GM18517 (cell line): ENCODE data around the gene SLC2A6.

Experiments
- ATAC-seq: cut with Tn5 transposase; IDR thresholded peaks from one replicate; pipeline ENCODE4 v1.9.1; 2021; ENCODE audit warnings: mild to moderate bottlenecking, moderate library complexity; ENCODE audit not compliant: unreplicated experiment

The SLC2A6 gene

GRCh38 chr9:133443248-133443647, 35.7 kb downstream of the SLC2A6 start:
- no peak for ATAC-seq

- ATAC-seq: no peak
Measured at GRCh38 chr9:133441571-133441970, 37.3 kb downstream of the SLC2A6 start.

DNA sequence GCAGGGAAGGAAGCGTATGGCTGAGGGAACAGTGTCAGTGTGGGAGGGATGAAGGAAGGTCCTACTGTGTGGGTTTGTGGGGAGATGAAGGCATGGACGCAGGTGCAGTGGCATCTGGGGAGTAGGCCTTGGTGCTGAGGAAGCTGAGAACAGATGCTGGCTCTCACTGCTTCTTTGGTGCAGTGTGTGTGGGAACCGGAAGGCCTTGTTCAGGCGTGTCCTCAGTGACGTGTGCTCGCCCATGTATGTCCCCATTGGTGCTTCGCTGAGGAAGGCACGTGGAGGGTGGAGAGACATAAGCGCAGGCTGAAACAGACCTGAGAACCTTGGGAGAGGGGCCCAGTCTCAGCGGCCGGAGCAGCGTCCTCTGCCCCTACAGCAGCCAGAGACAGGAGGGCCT, 38.0 kb downstream of the SLC2A6 start:
- no peak for ATAC-seq

DNA sequence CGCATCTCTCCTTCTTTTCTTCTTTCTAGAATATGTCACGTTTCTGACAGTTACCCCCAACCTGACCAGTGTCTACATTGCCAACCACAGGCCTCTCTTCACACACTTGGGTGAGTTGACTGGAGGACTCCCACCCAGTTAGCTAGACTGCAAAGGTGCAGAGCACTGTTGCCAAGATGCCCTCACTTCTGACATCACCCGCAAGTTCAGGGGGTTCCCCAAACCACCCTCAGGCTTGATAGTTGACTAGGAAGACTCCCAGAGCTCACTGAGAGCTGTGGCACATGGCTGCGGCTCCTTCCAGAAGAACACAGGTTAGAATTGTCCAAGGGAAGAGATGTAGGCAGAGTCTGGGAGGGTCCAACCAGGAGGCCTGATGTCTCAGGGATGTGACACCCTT, 39.6 kb downstream of the SLC2A6 start:
- no peak for ATAC-seq

- no peak for ATAC-seq
Measured at GRCh38 chr9:133437753-133438531, 41.0 kb downstream of the SLC2A6 start.

DNA sequence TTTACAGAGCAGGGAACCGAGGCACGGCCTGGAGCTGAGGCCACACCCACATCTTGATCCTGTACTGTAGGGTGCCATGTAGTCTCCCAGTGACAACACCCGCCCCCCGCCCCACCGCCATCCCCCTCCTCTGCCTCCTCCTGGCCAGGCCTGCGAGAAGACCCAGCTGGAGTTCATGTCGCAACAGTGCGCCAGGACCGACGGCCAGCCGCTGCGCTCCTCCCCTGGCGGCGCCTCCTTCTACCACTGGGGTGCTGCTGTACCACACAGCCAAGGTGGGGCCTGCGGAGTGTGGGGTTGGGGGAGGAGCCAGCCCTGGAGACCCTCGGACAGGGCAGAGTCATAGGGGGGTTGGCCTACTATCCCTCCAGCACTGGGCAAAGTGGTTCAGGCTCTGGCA, 42.2 kb downstream of the SLC2A6 start:
- no peak for ATAC-seq

DNA sequence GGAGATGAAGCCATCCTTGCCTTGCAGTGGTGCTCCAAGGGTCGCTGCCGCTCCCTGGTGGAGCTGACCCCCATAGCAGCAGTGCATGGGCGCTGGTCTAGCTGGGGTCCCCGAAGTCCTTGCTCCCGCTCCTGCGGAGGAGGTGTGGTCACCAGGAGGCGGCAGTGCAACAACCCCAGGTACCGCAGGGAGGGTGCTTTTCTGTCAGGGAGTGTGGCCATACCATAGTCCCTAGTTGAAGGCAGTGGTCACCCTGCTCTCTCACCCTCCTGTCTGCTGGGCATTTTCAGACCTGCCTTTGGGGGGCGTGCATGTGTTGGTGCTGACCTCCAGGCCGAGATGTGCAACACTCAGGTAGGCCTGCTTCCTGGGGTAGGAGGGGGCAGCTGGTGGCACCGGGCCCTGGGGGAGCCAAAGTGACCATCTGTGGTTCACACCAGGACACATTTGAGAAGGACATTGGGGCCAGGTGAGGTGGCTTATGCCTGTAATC, 45.5 kb downstream of the SLC2A6 start:
- no peak for ATAC-seq

- no peak for ATAC-seq
Measured at GRCh38 chr9:133430244-133430643, 48.7 kb downstream of the SLC2A6 start.

- no peak for ATAC-seq
Measured at GRCh38 chr9:133429641-133430161, 49.2 kb downstream of the SLC2A6 start.

DNA sequence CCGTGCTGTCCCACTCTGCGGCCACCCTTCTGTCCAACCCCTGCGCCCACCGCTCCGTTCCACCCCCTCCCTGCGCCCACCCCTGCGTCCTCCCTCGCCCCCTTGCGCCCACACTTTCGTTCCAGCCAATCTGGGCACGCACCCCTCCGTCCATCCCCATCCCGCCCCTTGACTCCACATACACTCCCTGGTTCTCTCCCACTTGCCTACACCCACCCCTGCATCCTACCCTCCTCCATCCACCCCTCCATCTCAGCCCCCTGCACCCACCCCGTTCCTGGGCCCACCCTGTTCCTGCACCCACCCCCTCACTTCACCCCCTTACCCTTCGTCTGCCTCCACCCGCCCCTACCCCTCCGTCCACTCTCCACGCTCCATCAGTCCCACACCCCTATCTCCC, 49.7 kb downstream of the SLC2A6 start:
- ATAC-seq: no peak

- ATAC-seq: no peak
Measured at GRCh38 chr9:133428617-133429101, 50.2 kb downstream of the SLC2A6 start.

DNA sequence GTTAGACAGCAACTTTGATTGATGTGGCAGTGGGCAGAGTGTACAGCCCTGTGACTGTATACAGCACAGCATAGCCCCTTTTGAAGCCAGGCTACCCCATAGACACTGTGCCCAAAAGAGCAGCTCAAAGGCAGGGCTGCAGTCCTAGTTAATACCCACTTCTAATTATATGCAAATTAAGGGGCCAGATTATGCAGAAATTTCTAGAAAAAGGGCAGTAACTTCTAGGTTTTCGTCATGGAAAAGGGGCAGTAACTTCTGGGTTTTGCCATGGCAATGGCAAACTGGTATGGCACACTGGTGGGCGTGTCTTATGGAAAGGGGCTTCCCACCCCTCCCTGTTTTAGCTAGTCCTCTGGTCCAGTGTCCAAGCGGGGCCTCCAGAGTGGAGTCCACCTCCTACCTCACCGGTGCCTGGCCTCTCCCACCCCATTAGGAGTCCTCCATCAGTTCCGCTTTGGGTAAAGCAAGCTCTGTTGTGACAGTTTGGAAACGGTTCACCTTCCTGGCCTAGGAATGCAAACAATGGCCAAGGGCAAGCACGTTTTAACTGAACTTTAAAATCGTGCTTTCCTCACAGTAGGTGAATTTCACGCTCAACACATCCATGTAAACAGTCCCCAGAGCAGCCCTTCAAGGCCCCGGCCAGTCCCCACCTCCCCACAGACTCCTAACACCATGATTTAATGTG, 51.1 kb downstream of the SLC2A6 start:
- ATAC-seq: no peak

DNA sequence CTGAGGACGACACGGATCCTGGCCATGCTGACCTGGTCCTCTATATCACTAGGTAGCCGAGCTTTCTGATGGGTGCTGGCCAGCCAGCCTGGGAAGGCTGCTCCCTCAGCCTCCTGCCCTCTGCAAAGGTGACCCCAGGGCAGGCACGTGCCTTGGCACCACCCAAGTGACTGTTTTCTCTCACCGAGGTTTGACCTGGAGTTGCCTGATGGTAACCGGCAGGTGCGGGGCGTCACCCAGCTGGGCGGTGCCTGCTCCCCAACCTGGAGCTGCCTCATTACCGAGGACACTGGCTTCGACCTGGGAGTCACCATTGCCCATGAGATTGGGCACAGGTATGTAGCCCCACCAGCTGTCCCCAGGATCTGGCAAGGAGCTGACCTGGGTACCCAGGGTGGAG, 52.9 kb downstream of the SLC2A6 start:
- ATAC-seq: no peak

- ATAC-seq: no peak
Measured at GRCh38 chr9:133425049-133425632, 53.8 kb downstream of the SLC2A6 start.

- ATAC-seq: no peak
Measured at GRCh38 chr9:133424187-133424586, 54.7 kb downstream of the SLC2A6 start.

DNA sequence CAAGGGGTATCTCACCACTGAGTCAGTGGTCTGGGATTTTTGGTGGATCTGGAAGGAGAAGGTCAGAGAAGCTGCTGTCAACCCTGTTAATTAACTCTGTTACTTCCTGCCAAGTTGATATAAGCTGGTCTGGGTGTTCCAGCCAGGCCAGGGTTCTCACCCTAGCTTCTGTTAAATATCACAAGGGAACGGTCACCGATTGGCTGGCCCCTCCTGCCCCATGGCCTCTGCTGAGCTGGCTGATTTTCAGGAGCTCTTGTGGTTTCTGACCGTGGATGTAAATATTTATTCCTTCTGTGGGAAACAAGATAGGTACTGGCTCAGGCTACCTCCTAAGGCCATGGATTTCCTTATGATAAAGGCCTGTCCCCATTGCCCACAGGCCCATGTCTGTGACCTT, 55.7 kb downstream of the SLC2A6 start:
- no peak for ATAC-seq

DNA sequence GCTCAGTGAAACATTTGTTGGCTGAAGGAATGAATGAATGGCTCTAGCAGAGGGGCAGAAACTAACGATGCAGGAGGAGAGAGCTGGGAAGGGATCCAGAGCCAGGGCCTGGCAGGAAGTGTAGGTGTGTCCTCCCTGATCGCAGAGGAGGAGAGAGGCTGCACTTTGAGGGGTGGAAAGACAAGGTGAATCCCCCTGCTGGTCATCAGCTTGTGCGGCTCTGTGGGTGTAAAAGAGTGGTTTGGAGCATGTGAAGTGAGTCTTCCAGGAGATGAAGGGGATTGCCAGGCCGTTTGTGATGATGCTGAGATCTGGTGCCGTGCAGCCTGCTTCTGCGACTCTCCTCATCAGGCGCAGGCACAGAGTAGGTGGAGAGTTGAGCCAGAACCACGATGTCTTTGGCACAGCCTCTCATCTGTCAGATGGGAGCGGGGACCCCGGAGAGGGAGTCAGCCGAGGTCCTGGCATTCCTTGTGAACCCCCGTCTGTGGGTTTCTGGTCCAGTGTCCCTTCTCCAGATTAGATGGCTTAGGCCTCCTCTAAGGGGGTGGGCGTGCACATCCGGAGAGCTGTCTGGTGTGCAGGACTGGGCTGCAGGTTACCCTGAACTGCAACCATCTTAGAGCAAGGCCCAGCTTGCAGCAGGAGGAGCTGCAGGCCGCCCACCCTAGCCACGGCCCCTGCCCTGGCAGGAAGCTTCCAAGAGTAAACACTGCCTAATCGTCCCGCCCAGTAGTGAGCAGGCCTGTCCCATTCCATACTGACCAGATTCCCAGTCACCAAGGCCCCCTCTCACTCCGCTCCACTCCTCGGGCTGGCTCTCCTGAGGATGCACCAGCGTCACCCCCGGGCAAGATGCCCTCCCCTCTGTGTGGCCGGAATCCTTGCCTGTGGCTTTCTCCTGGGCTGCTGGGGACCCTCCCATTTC, 57.0 kb downstream of the SLC2A6 start, which contains the start of gene ADAMTS13:
TSS of gene ADAMTS13 (plus strand) at position 753 of the 928 bp plus-strand sequence. CDS start at position 830, 77 bp downstream.
- ATAC-seq: no peak
